Activated CD4-positive, alpha-beta T cell treated with anti-CD3 and anti-CD28 coated beads, Interleukin-2, amount 10 ng/mL, durations not matched to agents 24 days and 14 days (primary cell): ENCODE results near the gene UBE2V1. TPM values are rescaled to one million over a fixed set of nuclear protein-coding genes. Genes with fewer than 3 reads are reported as not detected.
"Not testable (repeated sequence)": the region's sequence is repeated elsewhere in the genome, so short reads cannot be mapped to it uniquely, and the experiment has no call there.

Experiments
- DNase-seq: peaks from one replicate; pipeline ENCODE4 v3.0.0; 2022
- H3K27ac Mint-ChIP-seq: one replicate; pipeline ENCODE4 v1.8.0; 2022; ENCODE audit warnings: mild to moderate bottlenecking, mixed read lengths
- H3K27me3 Mint-ChIP-seq: one replicate; pipeline ENCODE4 v1.8.0; 2022; ENCODE audit warnings: mixed read lengths
- H3K36me3 Mint-ChIP-seq: one replicate; pipeline ENCODE4 v1.8.0; 2022; ENCODE audit warnings: low read depth, mild to moderate bottlenecking, mixed read lengths
- H3K4me1 Mint-ChIP-seq: one replicate; pipeline ENCODE4 v1.8.0; 2021; ENCODE audit warnings: mixed read lengths
- H3K4me3 Mint-ChIP-seq: one replicate; pipeline ENCODE4 v1.8.0; 2022; ENCODE audit warnings: mild to moderate bottlenecking, moderate library complexity, mixed read lengths
- H3K9me3 Mint-ChIP-seq: one replicate; pipeline ENCODE4 v1.8.0; 2021; ENCODE audit warnings: mixed read lengths
- intact Hi-C: fragments of 100-400 bp; cut with micrococcal nuclease; formaldehyde crosslinking; loops from one replicate; pipeline ENCODE4 v1.15.1; 2023
- total RNA-seq: library from RNA; stranded (reverse); gene quantifications from 2 replicates; pipeline ENCODE4 v1.2.3, GENCODE V29; 2022

UBE2V1 gene
- total RNA-seq, 1 donor from 2014 or later: 153 TPM

DNA sequence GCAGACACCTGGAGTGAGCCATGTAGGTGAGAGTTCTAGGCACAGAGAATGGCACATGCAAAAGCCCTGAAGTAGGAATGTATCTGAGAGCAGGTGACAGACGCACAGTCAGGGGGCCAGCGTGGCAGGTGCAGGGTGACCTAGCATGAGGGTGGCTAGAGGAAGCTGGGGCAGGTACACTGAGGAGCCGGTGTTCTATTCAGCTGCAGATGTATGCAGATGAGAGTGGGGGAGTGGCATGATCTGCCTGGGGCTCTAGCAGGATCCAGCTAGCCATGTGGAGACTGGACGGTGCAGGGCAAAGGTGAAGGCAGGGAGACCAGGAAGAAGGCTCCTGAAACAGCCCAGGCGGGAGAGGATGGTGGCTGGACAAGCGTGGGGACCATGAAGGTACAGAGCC is 29.9 kb upstream of the UBE2V1 start:
- no peak overlapping the region for H3K4me3 Mint-ChIP-seq
- no peak for DNase-seq
- H3K9me3 Mint-ChIP-seq: no peaks in the 10 kb centered on the region
- H3K4me1 Mint-ChIP-seq: peaks cover 34% of the 10 kb centered on the region
- intact Hi-C loops: no loop called here
- no peaks in the 10 kb centered on the region for H3K27me3 Mint-ChIP-seq
- H3K27ac Mint-ChIP-seq: peak overlapping the region; percentile 11
- peaks cover 54% of the 10 kb centered on the region for H3K36me3 Mint-ChIP-seq

DNA sequence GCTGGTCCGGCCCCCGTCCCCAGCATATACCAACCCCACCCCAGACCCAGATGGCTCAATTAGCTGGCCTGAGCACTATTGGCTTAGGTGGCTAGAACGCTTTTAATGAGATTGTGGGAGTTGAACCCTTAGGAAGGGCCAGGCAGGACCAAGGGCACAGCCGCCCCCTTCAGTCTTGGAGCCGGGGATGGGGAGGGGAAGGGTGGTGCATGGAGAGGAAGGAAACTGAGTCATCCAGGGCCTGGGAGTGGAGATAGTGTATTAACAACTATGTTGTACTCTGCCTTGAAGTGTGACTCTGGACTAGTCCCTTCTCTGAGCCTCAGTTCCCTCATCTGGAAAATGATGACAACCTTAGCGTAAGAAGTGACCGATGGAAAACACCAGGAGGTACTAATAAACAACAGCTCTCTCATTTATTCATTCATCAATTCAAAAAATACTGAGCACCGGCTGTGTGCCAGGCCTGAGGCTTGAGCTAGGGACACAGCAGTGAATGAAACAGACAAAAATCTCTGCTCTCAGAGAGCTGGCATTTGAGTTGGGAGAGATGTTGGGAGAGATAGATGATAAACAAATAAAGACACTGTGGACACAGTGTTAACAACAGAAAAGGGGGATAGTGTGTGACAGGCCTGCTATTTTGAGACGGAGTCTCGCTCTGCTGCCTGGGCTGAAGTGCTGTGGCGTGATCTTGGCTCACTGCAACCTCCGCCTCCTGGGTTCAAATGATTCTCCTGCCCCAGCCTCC is 29.0 kb upstream of the UBE2V1 start:
- Mint-ChIP-seq H3K27ac (no peak overlapping the region), H3K27me3 (no peaks in the 10 kb centered on the region), H3K4me1 (peaks cover 30% of the 10 kb centered on the region), H3K9me3 (no peaks in the 10 kb centered on the region), H3K36me3 (peaks cover 50% of the 10 kb centered on the region), H3K4me3 (no peak overlapping the region)
- no peak for DNase-seq
- intact Hi-C loops: no loop called here

- H3K4me3 Mint-ChIP-seq: no peak overlapping the region
- no peak overlapping the region for H3K27ac Mint-ChIP-seq
- H3K36me3 Mint-ChIP-seq: peaks cover 44% of the 10 kb centered on the region
- H3K27me3 Mint-ChIP-seq: no peaks in the 10 kb centered on the region
- H3K4me1 Mint-ChIP-seq: peaks cover 25% of the 10 kb centered on the region
- no peak for DNase-seq
- no peaks in the 10 kb centered on the region for H3K9me3 Mint-ChIP-seq
- intact Hi-C loops: no loop called here
Measured at GRCh38 chr20:50141018-50141675, 28.2 kb upstream of the UBE2V1 start.

- DNase-seq: no peak
- H3K9me3 Mint-ChIP-seq: no peaks in the 10 kb centered on the region
- no peak overlapping the region for H3K27ac Mint-ChIP-seq
- intact Hi-C loops: no loop called here
- no peak overlapping the region for H3K4me3 Mint-ChIP-seq
- H3K27me3 Mint-ChIP-seq: no peaks in the 10 kb centered on the region
- peaks cover 20% of the 10 kb centered on the region for H3K4me1 Mint-ChIP-seq
- peaks cover 44% of the 10 kb centered on the region for H3K36me3 Mint-ChIP-seq
Measured at GRCh38 chr20:50140339-50140859, 27.4 kb upstream of the UBE2V1 start.

DNA sequence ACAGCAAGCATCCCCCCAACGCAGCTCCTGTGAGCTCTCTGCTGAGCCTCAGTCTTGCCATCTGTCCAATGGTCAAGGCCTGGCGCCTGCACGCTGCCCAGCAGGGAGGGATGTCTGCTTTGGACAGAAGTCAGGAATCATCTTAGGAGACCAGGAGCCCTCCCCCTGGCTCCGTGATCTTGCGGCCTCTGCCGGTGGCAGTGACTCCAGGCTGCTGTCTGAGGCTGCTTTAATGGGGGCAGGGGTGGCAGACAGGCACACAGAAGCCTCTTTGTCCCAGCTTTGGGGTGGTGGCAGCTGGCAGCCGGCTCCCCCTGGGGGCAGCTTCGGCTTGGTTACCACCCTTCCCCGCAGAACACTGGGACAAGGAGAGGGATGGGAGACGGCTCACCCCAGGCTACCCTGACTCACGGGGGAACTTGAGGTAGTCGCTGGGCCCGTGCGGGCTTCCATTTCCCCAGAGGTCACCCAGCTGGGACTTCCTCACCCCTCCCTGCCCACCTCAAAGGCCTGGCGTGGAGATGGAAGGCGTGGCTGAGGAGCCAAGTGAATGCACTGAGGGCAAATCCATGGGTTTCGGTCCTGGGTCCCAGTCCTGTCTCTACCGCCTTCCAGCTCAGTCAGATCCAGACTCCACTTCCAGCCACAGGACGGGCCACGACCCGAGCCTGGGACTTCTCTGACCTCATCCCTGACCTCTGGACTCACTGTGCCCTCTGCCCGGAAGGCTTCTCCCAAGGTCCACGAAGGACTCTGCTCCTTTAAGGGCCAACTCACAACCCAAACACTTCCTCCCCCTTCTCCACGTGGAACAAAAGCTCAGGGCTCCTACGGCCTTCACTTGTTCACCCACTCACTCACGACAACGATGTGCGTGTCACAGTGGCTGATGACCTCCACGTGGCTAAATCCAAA is 25.8 kb upstream of the UBE2V1 start:
- H3K9me3 Mint-ChIP-seq: no peaks in the 10 kb centered on the region
- intact Hi-C loops: no loop called here
- peaks cover 50% of the 10 kb centered on the region for H3K36me3 Mint-ChIP-seq
- H3K27ac Mint-ChIP-seq: no peak overlapping the region
- H3K27me3 Mint-ChIP-seq: no peaks in the 10 kb centered on the region
- DNase-seq: no peak
- H3K4me1 Mint-ChIP-seq: peaks cover 20% of the 10 kb centered on the region
- no peak overlapping the region for H3K4me3 Mint-ChIP-seq

- peaks cover 48% of the 10 kb centered on the region for H3K36me3 Mint-ChIP-seq
- no peak overlapping the region for H3K27ac Mint-ChIP-seq
- intact Hi-C loops: no loop called here
- peaks cover 20% of the 10 kb centered on the region for H3K4me1 Mint-ChIP-seq
- DNase-seq: no peak
- no peak overlapping the region for H3K4me3 Mint-ChIP-seq
- H3K27me3 Mint-ChIP-seq: no peaks in the 10 kb centered on the region
- H3K9me3 Mint-ChIP-seq: no peaks in the 10 kb centered on the region
Measured at GRCh38 chr20:50138120-50138478, 25.1 kb upstream of the UBE2V1 start.

DNA sequence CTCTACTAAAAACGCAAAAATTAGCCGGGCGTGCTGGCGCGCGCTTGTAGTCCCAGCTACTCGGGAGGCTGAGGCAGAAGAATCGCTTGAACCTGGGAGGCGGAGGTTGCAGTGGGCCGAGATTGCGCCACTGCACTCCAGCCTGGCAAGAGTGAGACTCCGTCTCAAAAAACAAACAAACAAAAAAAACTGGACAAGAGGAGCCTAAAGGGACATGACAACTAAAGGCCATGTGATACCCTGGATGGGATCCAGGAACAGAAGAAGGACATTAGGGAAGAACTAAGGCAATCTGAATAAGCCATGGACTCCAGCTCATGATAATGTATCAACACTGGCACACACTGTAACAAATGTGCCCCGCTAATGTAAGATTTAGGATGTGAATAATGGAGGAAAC is 24.8 kb upstream of the UBE2V1 start:
- not testable (repeated sequence) for DNase-seq
- Mint-ChIP-seq H3K27ac (peak overlapping the region; percentile 41), H3K4me1 (peaks cover 16% of the 10 kb centered on the region)

GRCh38 chr20:50136822-50137599 is 24.1 kb upstream of the UBE2V1 start:
- Mint-ChIP-seq H3K4me3 (no peak overlapping the region), H3K27ac (peak overlapping the region; percentile 41), H3K36me3 (peaks cover 40% of the 10 kb centered on the region), H3K9me3 (no peaks in the 10 kb centered on the region), H3K27me3 (no peaks in the 10 kb centered on the region), H3K4me1 (peaks cover 13% of the 10 kb centered on the region)
- no peak for DNase-seq
- intact Hi-C loops: no loop called here

More for the DNA sequence above, 24.8 kb upstream of the UBE2V1 start:
- H3K36me3 Mint-ChIP-seq: peaks cover 44% of the 10 kb centered on the region
- H3K9me3 Mint-ChIP-seq, H3K4me3 Mint-ChIP-seq, intact Hi-C loops, H3K27me3 Mint-ChIP-seq: not testable (repeated sequence)

DNA sequence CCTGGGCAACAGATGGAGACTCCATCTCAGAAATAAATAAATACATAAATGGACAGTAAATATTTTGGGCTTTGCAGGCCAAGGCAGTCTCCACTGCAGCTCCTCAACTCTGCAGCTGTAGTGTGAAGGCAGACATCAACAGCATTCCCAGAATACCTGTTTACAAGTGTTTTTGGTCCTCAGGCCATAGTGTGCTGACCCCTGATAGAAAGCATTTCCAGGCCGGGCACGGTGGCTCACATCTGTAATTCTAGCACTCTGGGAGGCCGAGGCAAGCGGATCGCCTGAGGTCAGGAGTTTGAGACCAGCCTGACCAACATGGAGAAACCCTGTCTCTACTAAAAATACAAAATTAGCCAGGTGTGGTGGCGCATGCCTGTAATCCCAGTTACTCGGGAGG is 22.2 kb upstream of the UBE2V1 start:
- H3K4me3 Mint-ChIP-seq, H3K4me1 Mint-ChIP-seq, H3K9me3 Mint-ChIP-seq, intact Hi-C loops, H3K27me3 Mint-ChIP-seq, H3K27ac Mint-ChIP-seq, DNase-seq: not testable (repeated sequence)
- peaks cover 38% of the 10 kb centered on the region for H3K36me3 Mint-ChIP-seq

DNA sequence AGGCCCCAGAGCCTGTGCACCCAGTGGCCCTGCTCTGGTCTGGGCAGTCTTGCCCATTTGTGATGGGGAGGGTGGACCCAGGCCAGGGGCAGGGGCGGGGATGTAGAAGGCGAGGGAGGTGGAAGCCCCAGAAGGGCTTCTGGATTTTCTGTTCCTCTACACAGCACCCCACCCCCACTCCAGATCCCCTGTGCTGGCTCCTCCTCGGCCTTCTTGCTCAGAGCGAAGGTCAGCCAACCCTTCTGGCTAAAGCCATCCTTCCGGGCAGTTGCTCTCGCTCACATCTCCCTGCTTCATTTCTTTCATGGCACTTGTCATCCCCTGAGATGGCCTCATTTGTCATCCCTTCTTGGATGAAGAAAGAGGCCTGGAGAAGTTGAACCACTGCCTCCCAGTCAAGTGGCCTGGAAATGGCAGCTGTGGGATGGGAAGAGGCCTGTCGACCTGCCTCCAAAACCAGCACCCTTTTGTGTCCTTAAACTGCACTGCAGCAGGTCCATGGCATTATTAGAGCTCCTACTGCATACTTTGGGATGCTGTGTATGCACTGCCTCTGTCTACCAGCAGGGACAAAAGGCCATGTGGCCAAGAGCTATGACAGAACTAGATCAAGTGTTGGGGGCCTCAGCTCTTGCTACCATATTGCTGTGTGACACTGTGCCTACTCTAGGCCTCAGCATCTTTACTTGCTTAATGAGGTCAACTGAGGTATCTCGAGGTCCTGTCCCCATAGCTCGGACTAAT is 20.7 kb upstream of the UBE2V1 start:
- DNase-seq: no peak
- no peaks in the 10 kb centered on the region for H3K27me3 Mint-ChIP-seq
- peaks cover 9% of the 10 kb centered on the region for H3K4me1 Mint-ChIP-seq
- intact Hi-C loops: no loop called here
- no peak overlapping the region for H3K4me3 Mint-ChIP-seq
- peaks cover 37% of the 10 kb centered on the region for H3K36me3 Mint-ChIP-seq
- H3K27ac Mint-ChIP-seq: no peak overlapping the region
- no peaks in the 10 kb centered on the region for H3K9me3 Mint-ChIP-seq

DNA sequence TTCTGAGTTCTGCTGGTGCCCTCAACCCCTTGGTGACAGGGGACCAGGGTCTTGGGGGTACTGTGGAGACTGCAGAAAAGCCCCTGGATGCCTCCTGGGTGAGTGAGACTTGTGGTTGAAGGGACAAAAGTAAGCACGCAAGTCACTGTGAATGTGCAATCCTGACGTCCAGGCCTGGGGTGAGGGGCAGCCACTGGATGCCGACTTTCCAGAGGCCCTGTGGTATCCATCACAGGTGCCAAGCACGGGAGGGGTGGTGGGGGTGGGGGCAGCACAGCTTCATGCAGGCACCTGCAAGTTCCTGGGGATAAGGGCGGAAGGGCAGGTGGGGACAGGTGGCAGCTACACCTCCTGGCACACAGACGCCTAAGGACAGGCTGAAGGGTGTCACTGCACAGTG is 20.1 kb upstream of the UBE2V1 start:
- no peak for DNase-seq
- H3K4me3 Mint-ChIP-seq: no peak overlapping the region
- no peak overlapping the region for H3K27ac Mint-ChIP-seq
- peaks cover 9% of the 10 kb centered on the region for H3K4me1 Mint-ChIP-seq
- no peaks in the 10 kb centered on the region for H3K27me3 Mint-ChIP-seq
- intact Hi-C loops: no loop called here
- H3K36me3 Mint-ChIP-seq: peaks cover 41% of the 10 kb centered on the region
- H3K9me3 Mint-ChIP-seq: no peaks in the 10 kb centered on the region

DNA sequence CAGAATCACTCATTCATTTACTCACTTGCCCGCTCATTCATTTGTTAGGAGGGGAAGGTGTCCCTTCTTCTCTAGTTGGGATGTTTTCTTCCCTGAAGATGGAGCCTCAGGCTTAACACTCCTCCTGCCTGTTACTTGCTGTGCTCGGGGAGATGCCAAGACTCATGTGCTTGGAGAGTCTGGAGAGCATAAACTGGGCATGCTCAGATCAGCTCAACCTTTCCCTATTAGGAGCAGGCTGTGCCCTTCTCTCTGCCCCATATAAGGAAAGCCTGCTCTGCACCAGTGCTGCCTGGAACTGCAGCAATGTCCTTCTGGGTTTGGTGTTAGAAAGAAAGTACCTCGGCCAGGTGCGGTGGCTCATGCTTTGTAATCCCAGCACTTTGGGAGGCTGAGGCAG is 18.0 kb upstream of the UBE2V1 start:
- Mint-ChIP-seq H3K4me1 (peaks cover 6% of the 10 kb centered on the region), H3K27me3 (no peaks in the 10 kb centered on the region), H3K36me3 (peaks cover 46% of the 10 kb centered on the region), H3K9me3 (no peaks in the 10 kb centered on the region), H3K4me3 (no peak overlapping the region), H3K27ac (no peak overlapping the region)
- no peak for DNase-seq
- intact Hi-C loops: no loop called here

- Mint-ChIP-seq H3K27ac (no peak overlapping the region), H3K36me3 (peaks cover 47% of the 10 kb centered on the region), H3K4me3 (no peak overlapping the region), H3K4me1 (peaks cover 6% of the 10 kb centered on the region), H3K27me3 (no peaks in the 10 kb centered on the region), H3K9me3 (no peaks in the 10 kb centered on the region)
- DNase-seq: no peak
- intact Hi-C loops: no loop called here
Measured at GRCh38 chr20:50130356-50130723, 17.4 kb upstream of the UBE2V1 start.
